Stimulated activated CD8-positive, alpha-beta memory T cell treated with anti-CD3 and anti-CD28 coated beads, Interleukin-4, amount 100 ng/mL, for 4 hours (primary cell): ENCODE data around the gene GEN1.

Experiments
- DNase-seq, 2 donors: peaks; one replicate each; pipeline ENCODE4 v3.0.0-alpha.2; 2020; ENCODE audit warnings: low read depth in 2 of 2, low spot score in 1 of 2

GEN1 gene, protein sequence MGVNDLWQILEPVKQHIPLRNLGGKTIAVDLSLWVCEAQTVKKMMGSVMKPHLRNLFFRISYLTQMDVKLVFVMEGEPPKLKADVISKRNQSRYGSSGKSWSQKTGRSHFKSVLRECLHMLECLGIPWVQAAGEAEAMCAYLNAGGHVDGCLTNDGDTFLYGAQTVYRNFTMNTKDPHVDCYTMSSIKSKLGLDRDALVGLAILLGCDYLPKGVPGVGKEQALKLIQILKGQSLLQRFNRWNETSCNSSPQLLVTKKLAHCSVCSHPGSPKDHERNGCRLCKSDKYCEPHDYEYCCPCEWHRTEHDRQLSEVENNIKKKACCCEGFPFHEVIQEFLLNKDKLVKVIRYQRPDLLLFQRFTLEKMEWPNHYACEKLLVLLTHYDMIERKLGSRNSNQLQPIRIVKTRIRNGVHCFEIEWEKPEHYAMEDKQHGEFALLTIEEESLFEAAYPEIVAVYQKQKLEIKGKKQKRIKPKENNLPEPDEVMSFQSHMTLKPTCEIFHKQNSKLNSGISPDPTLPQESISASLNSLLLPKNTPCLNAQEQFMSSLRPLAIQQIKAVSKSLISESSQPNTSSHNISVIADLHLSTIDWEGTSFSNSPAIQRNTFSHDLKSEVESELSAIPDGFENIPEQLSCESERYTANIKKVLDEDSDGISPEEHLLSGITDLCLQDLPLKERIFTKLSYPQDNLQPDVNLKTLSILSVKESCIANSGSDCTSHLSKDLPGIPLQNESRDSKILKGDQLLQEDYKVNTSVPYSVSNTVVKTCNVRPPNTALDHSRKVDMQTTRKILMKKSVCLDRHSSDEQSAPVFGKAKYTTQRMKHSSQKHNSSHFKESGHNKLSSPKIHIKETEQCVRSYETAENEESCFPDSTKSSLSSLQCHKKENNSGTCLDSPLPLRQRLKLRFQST

DNA sequence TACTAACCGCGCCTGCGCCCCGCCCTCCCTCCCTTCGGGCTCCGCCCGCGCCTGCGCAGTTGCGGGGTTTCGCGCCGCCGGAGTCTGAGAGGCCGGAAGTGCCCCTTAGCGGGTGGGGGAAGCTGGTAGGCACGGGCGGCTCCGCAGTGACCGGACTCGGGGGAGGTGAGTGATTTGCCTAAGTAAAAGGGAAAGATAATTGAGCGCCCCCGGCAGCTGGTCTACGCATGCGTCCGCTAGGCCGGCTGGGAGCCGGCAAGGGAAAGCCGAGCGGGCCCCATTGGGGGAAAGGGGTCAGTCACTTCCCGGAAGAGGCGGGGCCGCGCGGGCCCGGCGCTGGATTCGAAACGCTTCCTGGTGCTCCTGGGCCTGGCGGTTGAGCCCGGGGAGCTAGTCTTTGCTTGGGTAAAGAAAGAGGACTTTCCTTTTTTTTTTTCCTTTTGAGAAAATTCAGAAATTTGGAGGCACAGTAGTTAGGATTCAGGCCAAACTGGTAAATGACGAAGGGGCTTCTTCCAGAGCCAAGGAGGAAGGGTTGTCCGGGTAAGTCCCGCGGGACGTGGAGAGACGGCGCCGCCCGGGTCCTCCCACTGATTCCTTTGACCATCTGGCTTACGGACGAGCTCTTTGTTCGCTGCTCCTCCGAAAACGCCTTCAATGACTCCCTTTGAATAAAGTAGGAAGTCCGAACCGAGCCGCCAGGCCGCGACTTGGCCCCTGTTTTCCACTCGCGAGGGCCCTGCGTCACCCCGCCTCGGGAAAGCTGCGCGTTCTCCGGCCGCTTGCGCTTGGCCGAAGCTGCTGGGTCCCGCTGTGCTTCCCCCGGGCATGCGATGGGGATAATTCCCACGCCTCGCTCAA lies at the start of gene GEN1, which contains the start of gene SMC6:
Gene GEN1 (plus strand): TSS at position 336 of the 861 bp plus-strand sequence. CDS start 5,806 bp downstream, outside the sequence.
Gene SMC6 (minus strand): TSS at position 8 of the 861 bp plus-strand sequence. CDS start 7,864 bp downstream, outside the sequence.
- peak; percentile 78 to 81 for DNase-seq

DNA sequence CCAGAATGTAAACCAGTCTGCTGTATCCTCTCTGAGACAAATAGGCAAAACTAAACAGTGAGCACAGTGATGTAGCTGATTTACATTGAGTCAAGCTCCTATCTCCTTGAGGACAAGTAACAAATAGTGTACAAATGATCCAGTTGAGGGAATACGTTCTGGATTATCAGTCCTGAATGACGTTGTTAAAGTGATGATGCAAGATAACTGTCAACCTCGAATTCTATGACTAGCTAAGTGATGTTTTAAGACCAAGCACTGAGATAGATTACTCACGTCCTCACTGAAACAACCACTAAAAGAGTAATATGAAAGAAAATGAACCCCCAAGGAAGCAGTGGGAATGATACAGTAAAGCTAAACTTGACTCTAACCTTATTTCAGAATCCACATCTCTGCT lies 47.1 kb upstream of the GEN1 start:
- DNase-seq, result no peak

DNA sequence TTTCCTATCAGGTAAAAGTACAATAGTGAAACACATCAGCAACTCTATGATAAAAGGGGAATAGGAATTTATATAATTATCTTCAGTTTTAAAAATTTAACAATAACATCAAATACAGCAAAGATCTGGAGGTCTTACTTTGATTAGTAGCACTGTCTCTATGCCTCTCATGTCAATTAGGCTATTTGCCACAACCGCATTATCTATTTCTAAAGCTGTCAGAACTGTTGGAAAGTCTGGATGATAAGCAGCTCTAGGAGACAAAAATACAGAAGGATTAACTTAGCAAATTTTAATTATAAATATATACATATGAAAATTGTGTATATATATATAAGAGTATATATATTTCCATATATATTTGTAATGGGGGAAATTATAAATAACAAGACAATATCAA lies 45.4 kb upstream of the GEN1 start:
- DNase-seq, result no peak

DNA sequence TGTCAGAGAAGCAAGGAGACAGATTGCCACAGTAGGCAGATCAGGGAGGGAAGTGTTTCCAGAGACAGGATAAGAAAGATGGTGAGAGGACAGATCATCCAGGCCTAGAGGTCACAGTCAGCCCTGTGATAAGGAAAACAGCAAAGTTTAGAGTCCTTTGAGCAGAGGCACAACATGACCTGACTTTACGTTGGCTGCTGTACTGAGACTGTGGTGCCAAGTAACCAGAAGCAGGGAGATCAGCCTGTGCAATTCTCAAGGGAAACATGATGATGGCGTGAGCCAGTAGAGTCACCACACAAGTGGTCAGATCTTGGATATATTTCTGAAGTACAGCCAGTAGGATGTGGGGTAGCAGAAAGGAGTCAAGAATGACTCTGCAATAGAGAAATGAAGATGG lies 44.0 kb upstream of the GEN1 start:
- no peak for DNase-seq

DNA sequence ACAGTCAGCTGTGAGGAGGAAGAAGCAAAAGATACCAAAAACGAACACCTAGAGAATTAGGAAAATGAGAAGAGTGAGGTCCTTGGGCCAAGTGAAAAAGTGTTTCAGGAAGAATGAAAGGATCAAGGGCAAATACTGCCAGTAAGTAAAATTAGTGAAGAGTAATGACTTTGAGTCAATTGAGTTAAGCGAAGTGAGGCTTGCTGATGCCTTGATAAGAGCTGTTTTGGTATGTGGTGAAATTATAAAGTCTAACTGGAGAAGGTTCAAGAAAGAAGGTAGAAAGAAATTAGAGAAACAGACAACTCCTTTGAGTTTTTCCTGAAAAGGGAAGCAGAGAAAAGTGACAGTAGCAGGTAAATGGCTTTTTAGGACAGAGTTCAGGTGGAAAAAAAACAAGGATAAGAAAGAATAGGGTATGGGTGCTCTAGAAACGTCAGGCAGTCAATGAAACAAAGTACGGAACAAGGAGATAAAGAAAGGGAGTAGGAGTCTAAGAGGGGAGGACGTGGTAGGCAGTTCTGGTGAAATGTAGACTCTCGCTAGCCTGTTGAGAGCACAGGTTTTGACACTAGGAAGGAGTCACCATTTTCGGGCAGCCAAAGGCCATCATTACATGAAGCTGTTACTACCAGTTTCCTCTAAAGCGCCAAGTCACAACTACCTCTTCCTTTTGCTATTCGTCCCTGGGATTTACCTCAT lies 43.2 kb upstream of the GEN1 start:
- DNase-seq, result no peak

DNA sequence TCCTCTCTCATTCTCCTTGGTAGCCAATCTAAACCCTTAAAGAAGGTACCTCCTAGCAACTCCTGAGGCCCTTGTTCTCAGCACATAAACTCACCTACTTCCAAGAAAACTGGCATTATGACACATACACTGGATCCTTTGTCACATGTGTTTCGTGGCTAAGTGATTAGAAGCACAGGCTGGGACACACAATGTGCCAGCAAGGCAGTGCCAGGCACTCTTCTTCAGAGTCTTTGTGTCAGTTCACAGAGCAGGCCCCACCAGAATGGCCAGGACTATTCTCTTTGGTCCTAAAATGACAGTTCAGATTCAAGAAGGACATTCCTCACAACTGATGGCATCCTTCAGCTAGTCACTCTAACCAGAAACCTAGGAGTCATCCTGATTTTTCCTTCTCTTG lies 40.6 kb upstream of the GEN1 start:
- no peak for DNase-seq

DNA sequence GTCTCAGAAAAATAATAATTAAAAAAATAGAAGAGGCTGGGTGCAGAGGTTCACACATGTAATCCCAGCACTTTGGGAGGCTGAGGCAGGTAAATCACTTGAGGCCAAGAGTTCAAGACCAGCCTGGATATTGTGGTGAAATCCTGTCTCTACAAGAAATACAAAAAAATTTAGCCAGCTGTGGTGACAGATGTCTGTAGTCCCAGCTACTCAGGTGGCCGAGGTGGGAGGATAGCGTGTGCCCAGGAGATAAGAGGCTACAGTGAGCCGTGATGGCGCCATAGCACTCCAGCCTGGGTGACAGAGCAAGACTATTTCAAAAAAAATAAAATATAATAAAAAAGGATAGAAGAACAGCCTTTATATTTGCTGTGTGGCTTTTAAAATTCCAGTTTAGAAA lies 36.3 kb upstream of the GEN1 start:
- no peak for DNase-seq

DNA sequence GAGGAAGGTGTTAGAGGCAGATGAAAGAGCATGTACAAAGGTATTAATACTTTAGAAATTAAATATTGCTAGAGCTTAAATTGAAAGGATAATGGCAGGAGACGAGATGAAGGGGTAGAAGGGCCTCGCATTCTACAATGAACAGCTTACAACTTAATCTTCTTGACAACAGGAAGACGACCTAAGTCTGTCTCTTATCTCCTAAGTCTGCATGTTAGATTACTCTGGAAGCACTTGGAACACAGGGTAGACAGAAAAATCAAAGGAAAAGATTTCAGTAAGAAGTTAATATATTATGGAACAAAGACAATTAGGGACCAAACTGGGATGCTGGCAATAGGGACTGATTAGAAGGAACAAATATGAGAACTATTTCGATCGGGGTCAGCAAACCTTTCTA lies 35.2 kb upstream of the GEN1 start:
- no peak for DNase-seq

DNA sequence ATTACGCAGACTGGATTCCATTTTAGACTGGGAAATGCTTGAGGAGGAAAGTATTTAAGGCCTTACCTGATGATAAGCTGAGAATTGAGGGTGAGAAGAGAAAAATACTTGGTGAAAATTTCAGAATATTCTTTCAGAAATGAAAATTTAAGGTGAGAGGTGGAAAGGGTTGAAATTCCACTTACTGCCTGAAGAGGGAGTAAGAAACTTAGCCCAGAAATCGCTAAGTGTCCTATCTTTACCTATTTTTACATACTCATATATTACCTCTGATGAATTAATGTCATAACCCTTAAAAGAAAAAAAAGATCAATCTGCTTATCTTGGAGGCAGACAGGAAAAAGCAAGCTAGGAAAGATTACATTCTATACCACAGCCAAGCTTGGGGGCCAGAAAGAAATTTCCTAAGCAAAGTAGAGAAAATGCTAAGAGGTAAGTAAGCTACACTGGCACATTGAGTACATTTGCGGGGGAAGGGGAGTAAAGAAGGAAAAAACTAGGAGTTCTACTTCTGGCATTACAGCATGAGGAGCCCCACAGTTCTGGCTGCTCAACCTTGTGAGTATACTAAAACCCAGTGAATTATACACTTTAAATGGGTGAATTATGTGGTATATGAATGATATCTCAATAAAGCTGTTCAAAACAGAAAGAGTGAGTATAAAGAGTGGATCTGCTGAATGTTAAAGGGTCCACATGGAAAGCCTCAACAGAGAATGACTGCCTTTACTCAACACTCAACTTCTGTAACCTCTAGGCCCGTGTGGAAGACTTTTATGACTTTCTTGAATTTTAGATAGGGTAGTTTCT lies 34.2 kb upstream of the GEN1 start:
- no peak for DNase-seq

DNA sequence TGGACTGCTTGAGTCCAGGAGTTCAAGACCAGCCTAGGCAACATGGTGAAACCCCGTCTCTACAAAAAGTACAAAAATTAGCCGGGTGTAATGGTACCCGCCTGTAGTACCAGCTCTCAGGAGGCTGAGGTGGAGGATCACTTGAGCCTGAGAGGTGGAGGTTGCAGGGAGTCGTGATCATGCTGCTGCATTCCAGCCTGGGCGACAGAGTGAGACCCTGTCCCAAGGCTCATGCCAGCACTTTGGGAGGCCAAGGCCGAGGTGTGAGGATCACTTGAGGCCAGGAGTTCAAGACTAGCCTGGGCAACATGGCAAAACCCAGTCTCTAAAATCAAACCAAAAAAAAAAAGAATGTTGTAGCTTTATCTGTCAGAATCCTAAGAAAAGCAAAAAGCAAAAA lies 25.7 kb upstream of the GEN1 start:
- no peak for DNase-seq

DNA sequence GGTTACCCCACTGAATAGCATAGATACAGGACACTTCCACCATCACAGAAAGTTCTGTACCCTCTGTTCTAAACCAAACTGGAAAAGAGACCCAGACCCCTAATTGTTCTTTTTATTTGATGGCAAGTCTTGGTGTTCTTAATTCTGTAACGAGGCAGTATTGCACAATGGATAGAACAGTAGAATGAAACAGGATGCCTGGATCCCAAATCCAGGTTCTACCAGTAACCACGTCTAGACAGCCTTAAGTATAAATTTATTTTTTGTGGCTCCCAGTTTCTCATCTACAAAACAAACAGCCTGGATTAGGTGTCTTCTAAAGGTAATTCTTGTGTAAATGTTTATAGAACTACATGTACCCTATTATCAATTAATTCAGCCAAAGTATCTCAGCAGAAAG lies 24.1 kb upstream of the GEN1 start:
- DNase-seq, result no peak

DNA sequence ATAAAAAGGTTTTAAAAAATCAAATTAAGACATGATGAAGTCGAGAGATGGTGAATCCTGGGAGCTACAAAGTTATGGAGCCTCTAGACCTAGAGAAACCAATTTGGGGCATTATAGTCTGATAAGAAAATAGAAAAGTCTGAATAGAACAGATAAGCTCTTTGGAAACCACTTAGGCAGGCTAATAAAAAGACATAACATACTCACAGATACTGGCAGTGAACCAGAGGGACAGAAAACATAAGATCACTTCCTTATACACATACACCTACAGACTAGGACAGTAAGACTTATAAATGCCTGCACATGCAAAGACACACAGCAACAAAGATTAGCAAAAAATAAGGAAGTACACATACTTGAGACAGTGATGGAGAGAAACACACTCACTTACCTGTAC lies 20.3 kb upstream of the GEN1 start:
- no peak for DNase-seq

DNA sequence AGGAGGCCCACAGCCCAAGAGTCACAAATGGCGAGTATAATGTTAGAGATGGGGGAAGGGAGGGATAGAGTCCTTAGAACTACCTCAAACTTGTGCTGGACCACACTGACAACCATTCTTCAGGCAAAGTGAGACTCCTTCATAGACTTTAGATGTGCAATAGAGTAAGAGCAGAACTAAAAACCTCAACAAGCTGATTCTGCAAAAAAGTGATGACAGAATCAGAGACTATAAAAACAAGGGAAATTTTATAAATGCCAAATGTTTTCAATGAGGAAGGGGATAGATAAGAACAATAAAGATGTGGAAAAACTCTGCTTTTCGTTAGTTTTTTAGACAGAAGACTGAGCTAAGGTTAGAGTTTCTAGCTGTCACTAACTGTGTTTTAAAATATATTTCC lies 18.1 kb upstream of the GEN1 start:
- DNase-seq, result no peak

DNA sequence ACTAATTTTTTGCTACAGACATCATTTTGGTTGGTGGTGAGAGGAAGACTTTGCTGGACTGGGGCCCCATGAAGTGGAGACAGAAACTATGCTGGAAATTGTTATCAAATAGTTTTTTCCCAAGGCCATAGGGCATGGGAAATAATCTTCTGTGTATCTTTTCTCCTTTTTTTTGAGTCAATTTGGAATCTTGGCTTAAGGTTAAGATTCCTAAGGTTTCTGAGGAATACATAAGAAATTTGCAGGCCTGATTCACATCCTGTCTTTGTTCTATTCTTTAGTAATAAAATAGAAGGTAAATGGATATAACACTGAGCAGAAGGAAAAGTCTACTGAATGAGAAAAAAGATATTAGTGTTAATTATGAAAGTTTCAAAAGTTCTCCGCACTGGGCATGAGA lies 16.9 kb upstream of the GEN1 start:
- DNase-seq, result no peak

DNA sequence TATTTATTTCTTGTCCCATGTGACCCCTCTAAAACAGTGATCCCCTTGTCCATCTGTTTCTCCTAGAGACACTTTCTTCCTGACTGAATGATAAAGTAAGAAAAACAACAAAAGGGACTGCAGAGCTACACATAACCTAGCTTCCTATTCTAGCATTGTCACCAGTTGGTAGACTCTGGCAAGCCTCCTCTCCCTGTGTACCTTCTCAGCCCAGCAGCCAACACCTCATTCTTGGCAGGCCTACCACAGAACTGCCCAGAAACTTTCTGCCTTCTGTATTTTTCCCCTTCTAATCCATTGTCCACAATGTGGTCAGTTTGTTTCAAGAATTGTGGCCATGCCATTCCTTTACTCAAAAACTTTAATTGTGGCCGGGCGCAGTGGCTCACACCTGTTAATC lies 13.7 kb upstream of the GEN1 start:
- DNase-seq, result no peak

DNA sequence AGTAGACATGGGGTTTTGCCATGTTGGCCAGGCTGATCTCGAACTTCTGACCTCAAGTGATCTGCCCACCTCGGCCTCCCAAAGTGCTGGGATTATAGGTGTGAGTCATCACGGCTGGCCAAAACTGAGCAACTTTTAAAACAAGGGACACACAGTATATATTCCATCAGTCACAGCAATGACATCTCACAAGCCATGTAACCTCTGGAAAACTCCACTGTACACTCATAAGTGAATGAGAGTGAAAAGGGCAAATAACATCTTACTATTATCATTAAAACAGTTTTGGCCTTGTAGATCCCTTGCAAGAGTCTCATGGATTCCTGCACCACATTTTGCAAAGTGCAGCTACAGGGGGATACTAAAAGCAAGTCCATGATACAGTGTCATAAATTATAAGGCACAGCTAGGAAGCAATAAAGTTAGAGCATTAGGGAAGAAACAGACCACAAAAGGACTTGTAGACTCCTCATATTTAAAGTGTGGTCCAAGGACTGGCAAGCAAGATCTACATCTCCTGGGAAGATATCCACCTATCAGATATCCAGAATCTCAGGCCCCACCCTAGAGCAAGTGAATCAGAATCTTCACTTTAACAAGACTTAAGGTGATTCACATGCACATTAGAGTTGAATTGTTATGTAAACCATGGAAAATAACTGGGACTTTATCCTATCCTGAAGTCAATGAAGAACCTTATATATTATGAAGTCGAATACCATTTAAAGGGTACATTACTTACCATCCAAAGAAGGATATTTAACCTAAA lies 6.1 kb upstream of the GEN1 start:
- no peak for DNase-seq

DNA sequence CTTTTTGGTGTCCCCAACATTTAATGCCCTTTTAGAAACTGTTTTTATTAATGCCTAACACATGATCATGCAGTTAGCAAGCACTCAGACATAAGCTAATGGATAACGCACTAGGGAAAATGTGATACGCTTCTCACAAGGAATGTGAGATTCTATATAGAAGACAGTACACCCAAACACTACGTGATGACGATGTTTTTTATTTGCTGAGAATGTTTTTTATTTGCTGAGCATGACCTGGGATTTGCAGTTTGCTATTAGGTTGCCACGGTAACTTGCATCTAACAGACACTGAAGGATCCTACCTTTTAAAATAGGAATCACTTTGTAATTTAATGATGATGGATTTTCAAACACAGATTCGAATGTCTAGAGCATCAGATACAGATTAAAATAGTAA lies 5.2 kb upstream of the GEN1 start:
- DNase-seq, result no peak

DNA sequence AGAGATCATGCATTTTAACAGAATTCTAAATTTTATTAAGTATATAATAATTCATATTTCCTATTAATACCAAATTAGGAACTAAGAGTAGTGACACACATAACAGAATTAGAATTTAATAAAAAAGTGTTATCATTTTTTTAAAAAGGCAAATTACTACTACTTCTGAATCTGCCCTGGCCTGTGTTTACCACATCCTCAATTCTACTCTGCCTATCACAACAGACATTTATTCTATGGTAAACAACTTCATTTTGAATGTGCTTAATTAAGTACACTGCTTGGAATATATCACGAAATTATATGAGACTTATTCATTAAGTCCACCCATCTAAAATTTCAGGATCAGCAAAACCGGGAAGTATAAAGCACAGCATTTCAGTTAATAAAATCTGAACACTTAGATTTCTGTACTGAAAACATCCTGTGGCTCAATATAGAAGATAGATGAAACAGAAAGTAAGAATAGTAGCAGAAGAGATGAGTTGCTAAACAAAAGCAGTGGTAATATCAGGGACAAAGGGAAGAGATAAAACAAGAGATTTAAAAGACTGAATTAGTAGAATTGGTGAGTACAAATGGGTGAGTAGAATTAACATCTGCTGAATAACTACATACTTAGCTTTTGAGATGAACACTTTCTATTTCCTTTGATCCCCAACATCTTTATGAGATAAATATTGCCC lies 4.0 kb upstream of the GEN1 start:
- no peak for DNase-seq
